Activated naive CD4-positive, alpha-beta T cell treated with anti-CD3 and anti-CD28 coated beads, Interleukin-2, amount 10 ng/mL, durations not matched to agents 5 hours and 36 hours (primary cell): ENCODE data around the gene KCNK15. TPM values are rescaled to one million over a fixed set of nuclear protein-coding genes. Genes with fewer than 3 reads are reported as not detected.

Experiments used
- total RNA-seq, 2 experiments: library from RNA; stranded (reverse); gene quantifications; one replicate each; pipeline ENCODE4 v1.2.3, GENCODE V29; 2021

The KCNK15 gene
- total RNA-seq = not detected

DNA sequence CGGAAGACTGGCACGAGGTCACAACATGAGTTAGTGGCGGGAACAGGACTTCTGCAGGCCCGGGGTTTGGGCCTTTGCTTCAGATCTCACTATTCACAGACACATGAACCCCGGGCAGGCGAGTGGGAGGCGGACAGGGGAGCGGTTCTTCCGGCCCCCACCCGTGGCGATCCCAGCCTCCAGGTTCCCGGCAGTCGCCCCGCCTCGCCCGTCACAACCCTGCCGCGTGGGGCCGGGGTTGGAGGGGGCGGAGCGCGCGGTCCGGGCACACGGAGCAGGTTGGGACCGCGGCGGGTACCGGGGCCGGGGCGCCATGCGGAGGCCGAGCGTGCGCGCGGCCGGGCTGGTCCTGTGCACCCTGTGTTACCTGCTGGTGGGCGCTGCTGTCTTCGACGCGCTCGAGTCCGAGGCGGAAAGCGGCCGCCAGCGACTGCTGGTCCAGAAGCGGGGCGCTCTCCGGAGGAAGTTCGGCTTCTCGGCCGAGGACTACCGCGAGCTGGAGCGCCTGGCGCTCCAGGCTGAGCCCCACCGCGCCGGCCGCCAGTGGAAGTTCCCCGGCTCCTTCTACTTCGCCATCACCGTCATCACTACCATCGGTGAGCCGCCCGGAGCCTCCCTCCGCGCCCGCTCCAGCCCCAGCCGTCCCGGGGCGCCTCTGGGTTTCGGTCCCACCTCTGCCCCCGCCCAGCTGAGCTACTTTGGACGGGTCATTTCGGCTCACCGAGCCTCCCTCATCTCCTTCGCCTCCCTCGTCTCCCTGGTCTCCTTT, at the start of gene KCNK15:
Gene KCNK15 (plus strand): TSS at position 268 of the 769 bp plus-strand sequence. CDS start 46 bp downstream, at position 314.

DNA sequence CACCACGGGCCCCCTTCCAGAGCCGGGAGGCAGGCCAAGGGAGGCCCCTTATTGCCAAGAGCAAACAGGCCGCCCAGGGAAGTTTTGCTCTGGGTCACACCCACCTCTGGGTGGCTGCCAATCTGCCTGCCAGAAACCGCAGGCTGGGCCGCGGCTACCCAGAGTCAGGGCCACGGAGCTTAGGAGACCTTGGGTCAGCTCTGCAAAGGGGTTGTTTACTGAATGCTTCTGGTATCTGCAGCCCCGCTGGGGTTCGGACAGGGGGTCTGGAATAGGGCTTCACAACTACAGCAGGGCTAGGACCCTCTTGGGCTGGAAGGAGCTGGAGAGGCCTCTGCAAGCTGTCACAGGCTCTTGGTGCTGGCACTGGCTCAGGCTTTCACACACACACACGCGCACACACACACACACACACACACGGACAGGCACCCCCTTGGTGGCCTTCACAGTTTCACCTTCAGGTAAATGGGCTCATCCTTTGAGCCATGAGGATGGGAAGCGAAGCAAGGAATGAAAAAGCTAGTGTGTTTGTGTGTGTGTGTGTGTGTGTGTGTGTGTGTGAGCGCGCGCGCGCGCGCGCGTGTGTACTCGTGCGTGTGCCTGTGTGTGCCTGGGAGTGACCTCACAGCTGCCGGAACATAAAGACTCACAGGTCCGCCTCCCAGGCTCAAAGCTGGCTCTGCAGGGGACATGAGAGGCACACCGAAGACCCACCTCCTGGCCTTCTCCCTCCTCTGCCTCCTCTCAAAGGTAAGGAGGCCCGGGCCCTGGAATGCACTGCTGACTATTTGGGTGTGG, 30.8 kb upstream of the KCNK15 start, which contains the start of gene CCN5:
Gene CCN5 (plus strand): TSS at position 669 of the 798 bp plus-strand sequence. CDS start 22 bp downstream, at position 691.

Other genes starting within 250 kb of the KCNK15 start
- gene SERINC3, start 223.8 kb upstream of the KCNK15 start, total RNA-seq = 10 to 100 TPM; 83.0 to 83.6 TPM
- gene PKIG, start 163.3 kb upstream of the KCNK15 start, total RNA-seq = 1 to 10 TPM; 3.3 TPM
- gene ADA, start 94.2 kb upstream of the KCNK15 start, total RNA-seq = 100 to 1,000 TPM; 105 to 109 TPM
- gene CCN5, start 30.5 kb upstream of the KCNK15 start, total RNA-seq = not detected
- not detected for gene RIMS4, start 64.7 kb downstream of the KCNK15 start, total RNA-seq
- gene YWHAB, start 139.8 kb downstream of the KCNK15 start, total RNA-seq = 100 to 1,000 TPM; 270 to 282 TPM
- gene PABPC1L, start 164.2 kb downstream of the KCNK15 start, total RNA-seq = 10 to 100 TPM; 53.7 to 65.1 TPM
- gene TOMM34, start 214.5 kb downstream of the KCNK15 start, total RNA-seq = 10 to 100 TPM; 14.0 to 14.5 TPM
- 100 to 1,000 TPM; 195 to 201 TPM for gene STK4, start 220.6 kb downstream of the KCNK15 start, total RNA-seq